KMS-11 (cell line): Measurements from ENCODE around the gene EFR3B.

Experiments used
- H2AFZ ChIP-seq: fragments of 200-600 bp; sonication (generic); 2 replicates; pipeline ENCODE4 v1.6.1; 2016; ENCODE audit warnings: antibody characterized with exemption, mixed run types, low read depth
- H3K27ac ChIP-seq: fragments of 200-600 bp; sonication (generic); 2 replicates; pipeline ENCODE4 v1.6.1; 2016; ENCODE audit warnings: mild to moderate bottlenecking, mixed run types
- H3K27me3 ChIP-seq: fragments of 200-600 bp; sonication (generic); 2 replicates; pipeline ENCODE4 v1.6.1; 2017; ENCODE audit warnings: mild to moderate bottlenecking, low read depth, mixed run types, moderate library complexity; ENCODE audit not compliant: insufficient read depth
- H3K36me3 ChIP-seq: fragments of 200-600 bp; sonication (generic); 2 replicates; pipeline ENCODE4 v1.6.1; 2017; ENCODE audit warnings: mild to moderate bottlenecking, mixed run types; ENCODE audit not compliant: insufficient read depth
- H3K4me1 ChIP-seq: fragments of 200-600 bp; sonication (generic); 2 replicates; pipeline ENCODE4 v1.6.1; 2016; ENCODE audit warnings: mild to moderate bottlenecking, low read depth, mixed run types; ENCODE audit not compliant: poor library complexity, severe bottlenecking
- H3K4me2 ChIP-seq: fragments of 200-600 bp; sonication (generic); 2 replicates; pipeline ENCODE4 v1.7.0; 2016; ENCODE audit warnings: mild to moderate bottlenecking, mixed run types
- H3K4me3 ChIP-seq: fragments of 200-600 bp; sonication (generic); IDR thresholded peaks from 2 replicates; pipeline ENCODE4 v1.6.1; 2017; ENCODE audit warnings: low read depth, low read length, mixed read lengths; ENCODE audit not compliant: insufficient read depth
- H3K79me2 ChIP-seq: fragments of 200-600 bp; sonication (generic); 2 replicates; pipeline ENCODE4 v1.6.1; 2016; ENCODE audit warnings: low read depth, mixed run types; ENCODE audit not compliant: insufficient read depth
- H3K9ac ChIP-seq: fragments of 200-600 bp; sonication (generic); 2 replicates; pipeline ENCODE4 v1.6.1; 2016; ENCODE audit warnings: mild to moderate bottlenecking, mixed run types
- H4K20me1 ChIP-seq: fragments of 200-600 bp; sonication (generic); 2 replicates; pipeline ENCODE4 v1.6.1; 2016; ENCODE audit warnings: mild to moderate bottlenecking, mixed run types; ENCODE audit not compliant: insufficient read depth
- TF ChIP-seq, protein P1 (sequence below): fragments of 200-600 bp; sonication (generic); conservative IDR thresholded peaks from 2 replicates; pipeline ENCODE4 v1.6.1; 2017; ENCODE audit warnings: low read depth, mild to moderate bottlenecking, antibody characterized with exemption, low read length, moderate library complexity, mixed read lengths

The EFR3B gene

DNA sequence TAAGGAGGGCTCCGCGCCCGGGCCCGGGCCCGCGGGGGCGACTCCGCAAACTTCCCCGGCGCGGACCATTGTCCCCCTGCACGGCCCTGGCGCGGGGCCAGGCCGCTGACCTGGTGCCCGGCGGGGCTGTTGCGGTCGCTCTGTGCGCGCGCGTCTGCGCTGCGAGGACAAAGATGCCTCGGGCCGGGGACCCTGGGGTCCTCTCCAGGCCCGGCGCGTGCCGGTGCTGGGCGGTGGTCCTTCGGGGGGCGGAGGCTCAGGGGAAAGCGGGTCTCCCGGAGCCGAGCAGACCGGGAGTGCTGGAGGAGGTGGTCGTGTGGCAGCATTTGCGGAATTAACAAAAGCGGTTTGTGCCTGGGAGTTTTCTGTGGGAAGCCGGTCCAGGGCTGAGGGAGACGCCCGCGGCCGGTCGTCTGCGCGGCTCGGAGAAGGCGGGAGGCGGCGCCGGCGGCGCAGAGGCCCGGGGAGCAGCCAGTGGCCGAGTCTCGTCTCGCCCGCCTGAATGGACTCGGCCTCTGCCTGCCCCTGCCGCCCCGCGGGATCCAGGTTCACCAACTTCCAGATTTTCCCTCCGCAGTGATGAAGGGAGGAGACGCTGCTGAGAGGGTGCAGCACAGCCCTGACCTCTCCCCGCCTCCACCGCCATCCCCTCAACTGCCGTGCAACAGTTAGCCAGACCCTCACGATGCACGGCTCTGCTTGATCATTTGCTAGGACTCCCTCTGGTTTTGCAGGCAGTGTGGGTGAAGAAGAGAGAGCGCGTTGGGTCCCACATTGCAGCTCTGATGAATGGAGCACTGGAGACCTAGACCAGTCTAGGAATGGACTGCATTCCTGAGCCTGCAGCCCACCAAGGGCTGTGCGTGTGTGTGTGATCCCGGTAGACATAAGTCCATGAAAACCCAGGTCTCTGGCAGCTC, 705 bp downstream of the EFR3B start:
- peaks cover 17% of the 10 kb centered on the region; the same call in 1 of the 2 replicates for H3K27me3 ChIP-seq
- H4K20me1 ChIP-seq = no peaks in the 10 kb centered on the region
- H3K4me1 ChIP-seq = peaks cover 10% of the 10 kb centered on the region
- no peak overlapping the region for H3K27ac ChIP-seq
- TF ChIP-seq, protein P1, sequence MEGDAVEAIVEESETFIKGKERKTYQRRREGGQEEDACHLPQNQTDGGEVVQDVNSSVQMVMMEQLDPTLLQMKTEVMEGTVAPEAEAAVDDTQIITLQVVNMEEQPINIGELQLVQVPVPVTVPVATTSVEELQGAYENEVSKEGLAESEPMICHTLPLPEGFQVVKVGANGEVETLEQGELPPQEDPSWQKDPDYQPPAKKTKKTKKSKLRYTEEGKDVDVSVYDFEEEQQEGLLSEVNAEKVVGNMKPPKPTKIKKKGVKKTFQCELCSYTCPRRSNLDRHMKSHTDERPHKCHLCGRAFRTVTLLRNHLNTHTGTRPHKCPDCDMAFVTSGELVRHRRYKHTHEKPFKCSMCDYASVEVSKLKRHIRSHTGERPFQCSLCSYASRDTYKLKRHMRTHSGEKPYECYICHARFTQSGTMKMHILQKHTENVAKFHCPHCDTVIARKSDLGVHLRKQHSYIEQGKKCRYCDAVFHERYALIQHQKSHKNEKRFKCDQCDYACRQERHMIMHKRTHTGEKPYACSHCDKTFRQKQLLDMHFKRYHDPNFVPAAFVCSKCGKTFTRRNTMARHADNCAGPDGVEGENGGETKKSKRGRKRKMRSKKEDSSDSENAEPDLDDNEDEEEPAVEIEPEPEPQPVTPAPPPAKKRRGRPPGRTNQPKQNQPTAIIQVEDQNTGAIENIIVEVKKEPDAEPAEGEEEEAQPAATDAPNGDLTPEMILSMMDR = no peak
- H3K4me3 ChIP-seq = peak overlapping the region; percentile 65
- peak overlapping the region; percentile 99 for H2AFZ ChIP-seq
- peak overlapping the region; percentile 37; the same call in 1 of the 2 replicates for H3K9ac ChIP-seq
- peak overlapping the region; percentile 93 for H3K4me2 ChIP-seq
- H3K79me2 ChIP-seq = no peaks in the 10 kb centered on the region
- no peaks in the 10 kb centered on the region for H3K36me3 ChIP-seq

DNA sequence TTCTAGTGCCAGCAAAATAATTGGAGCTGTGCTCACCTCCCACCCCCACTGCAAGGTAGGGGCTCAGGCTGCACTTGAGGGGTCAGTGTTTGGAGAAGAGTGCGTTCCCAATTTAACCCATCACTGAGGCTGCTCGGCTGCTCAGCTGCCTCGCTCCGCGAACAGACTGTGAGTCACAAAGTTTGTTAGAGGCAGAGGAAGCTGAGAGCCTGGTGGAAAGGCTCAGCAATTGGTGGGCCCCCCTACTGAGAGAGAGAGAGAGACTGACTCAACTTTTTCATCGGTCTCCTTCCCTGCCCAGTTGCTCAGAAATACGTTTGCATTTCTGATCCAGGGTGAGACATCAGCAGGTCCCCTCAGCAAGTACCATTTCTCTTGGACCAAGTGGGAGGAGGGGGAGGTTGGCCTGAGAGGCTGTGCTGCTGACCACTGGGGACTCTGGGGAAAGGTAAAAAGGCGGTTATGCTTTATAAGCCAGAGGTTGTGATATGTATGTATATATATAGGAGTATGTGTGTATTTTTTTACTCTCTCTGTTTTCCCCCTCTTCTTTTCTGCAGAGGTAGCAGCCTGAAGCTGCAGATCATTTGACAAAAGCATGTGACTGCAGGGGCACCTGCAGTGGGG, 1.5 kb downstream of the EFR3B start:
- Histone ChIP-seq H3K4me3 (peak overlapping the region; percentile 5), H3K36me3 (no peaks in the 10 kb centered on the region), H3K4me1 (peaks cover 10% of the 10 kb centered on the region), H3K4me2 (peak overlapping the region; percentile 93), H4K20me1 (no peaks in the 10 kb centered on the region), H3K27me3 (peaks cover 17% of the 10 kb centered on the region; the same call in 1 of the 2 replicates), H3K9ac (no peak overlapping the region), H3K79me2 (no peaks in the 10 kb centered on the region), H3K27ac (no peak overlapping the region), H2AFZ (no peak overlapping the region)
- TF ChIP-seq, protein P1 = no peak

DNA sequence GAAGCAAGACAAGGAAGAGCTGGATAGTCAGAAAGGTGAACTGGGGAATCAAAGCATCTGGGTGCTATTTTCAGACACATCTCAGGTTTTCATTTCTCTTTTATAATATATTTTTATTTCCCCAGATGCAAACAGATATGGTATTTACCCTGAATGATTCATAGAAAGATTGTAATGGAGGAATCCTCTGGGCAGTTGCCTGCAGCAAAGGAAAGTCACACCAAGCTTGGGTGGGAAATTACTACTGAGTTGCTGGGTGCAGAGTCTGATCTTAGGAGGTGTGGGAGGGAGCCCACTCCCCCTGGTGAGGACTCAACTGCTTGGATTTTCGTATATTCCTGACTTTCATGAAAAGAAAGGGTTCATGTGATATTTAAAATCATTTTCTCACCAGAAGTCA, 2.1 kb downstream of the EFR3B start:
- Histone ChIP-seq H3K4me1 (peaks cover 10% of the 10 kb centered on the region), H3K27ac (no peak overlapping the region), H3K36me3 (no peaks in the 10 kb centered on the region), H3K79me2 (no peaks in the 10 kb centered on the region), H2AFZ (no peak overlapping the region), H3K4me2 (no peak overlapping the region), H3K27me3 (peaks cover 17% of the 10 kb centered on the region; the same call in 1 of the 2 replicates), H3K4me3 (no peak overlapping the region), H4K20me1 (no peaks in the 10 kb centered on the region), H3K9ac (no peak overlapping the region)
- TF ChIP-seq, protein P1 = no peak

DNA sequence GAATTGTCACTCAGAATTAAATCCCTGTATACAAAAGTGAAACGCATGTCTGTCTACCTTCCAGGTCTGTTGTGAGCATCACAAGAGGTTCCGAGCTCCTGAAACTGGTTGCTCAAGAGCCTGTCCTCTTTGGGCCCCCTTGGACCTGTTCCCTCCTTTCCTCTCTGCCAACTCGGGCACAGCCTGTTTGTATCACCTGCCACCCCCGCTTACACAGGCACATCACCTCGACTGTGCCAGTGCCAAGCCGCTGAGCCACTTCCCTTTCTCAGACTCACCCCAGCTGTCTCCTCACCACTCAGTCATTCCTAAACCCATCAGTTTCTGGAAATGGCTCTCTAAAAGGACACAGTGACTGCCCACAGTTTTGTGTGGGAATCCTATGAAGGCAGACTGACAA, 3.1 kb downstream of the EFR3B start:
- Histone ChIP-seq H3K4me2 (no peak overlapping the region), H3K27ac (no peak overlapping the region), H4K20me1 (no peaks in the 10 kb centered on the region), H3K79me2 (no peaks in the 10 kb centered on the region), H3K9ac (no peak overlapping the region), H2AFZ (no peak overlapping the region), H3K4me3 (no peak overlapping the region), H3K27me3 (peaks cover 17% of the 10 kb centered on the region; the same call in 1 of the 2 replicates), H3K4me1 (peaks cover 13% of the 10 kb centered on the region), H3K36me3 (no peaks in the 10 kb centered on the region)
- TF ChIP-seq, protein P1 = no peak
